ENCODE results near the gene FERMT1. TPM values are rescaled to one million over a fixed set of nuclear protein-coding genes. Genes with fewer than 3 reads are reported as not detected.

FERMT1 gene
- total and polyA plus RNA-seq, 2 donors (not counting 1 experiment from before 2014, with no cell fraction given) = not detected

DNA sequence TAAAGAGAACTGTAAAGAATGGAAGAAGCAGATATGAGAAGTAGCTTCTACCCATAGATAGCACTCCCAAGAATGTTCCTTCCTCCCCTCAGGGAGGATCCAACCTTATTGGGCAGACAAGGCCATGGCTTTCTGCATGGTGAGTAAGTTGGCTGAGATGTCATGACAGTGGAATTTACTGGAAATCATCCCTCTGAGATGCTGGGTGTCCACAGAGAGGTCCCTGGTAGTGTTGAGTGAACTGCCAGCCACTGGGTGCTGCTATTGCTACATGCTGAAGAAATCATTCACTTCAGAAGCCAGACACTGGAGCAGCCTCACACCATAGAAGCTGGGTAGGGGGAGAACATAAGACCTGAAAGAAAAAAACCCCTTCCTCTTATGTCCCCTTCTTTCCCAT is 46.4 kb upstream of the FERMT1 start:
- CTCF ChIA-PET = no interaction called here
- no peak overlapping the region for H3K4me3 Mint-ChIP-seq
- no peaks in the 10 kb centered on the region for H3K4me1 Mint-ChIP-seq
- no peaks in the 10 kb centered on the region for H3K27me3 Mint-ChIP-seq
- Histone ChIP-seq H3K36me3 (replicated peaks in 1 of 2; ENCODE audit: control extremely low read depth in 1 of 2, control insufficient read depth in 1 of 2, extremely low read depth in 1 of 2, insufficient read depth in 2 of 2, low read length in 1 of 2) (no peaks in the 10 kb centered on the region), H3K27ac (ENCODE audit: low read length in 2 of 2) (no peak overlapping the region), H3K4me2 (replicated peaks; ENCODE audit: low read depth, low read length, poor library complexity, severe bottlenecking) (no peak overlapping the region), H3K4me3 (ENCODE audit: control extremely low read depth in 1 of 5, extremely low read depth in 1 of 5, insufficient read depth in 1 of 5, low read depth in 2 of 5, low read length in 4 of 5) (no peak overlapping the region), H3K9me3 (ENCODE audit: control extremely low read depth in 1 of 3, control insufficient read depth in 2 of 3, insufficient read depth in 1 of 3, low read length in 2 of 3) (peaks cover 0 to 2% (median 0%) of the 10 kb centered on the region in 3 donors), H3K27me3 (replicated peaks in 1 of 4; ENCODE audit: control extremely low read depth in 1 of 4, control insufficient read depth in 3 of 4, insufficient read depth in 4 of 4, low read length in 3 of 4) (no peaks in the 10 kb centered on the region), H3K9ac (ENCODE audit: low read length) (no peak overlapping the region), H3K79me2 (ENCODE audit: control insufficient read depth, insufficient read depth, low read length) (no peaks in the 10 kb centered on the region), H3K4me1 (ENCODE audit: control insufficient read depth in 2 of 2, insufficient read depth in 2 of 2, low read length in 2 of 2) (no peaks in the 10 kb centered on the region), H2AFZ (ENCODE audit: insufficient read depth, low read depth, low read length, poor library complexity, severe bottlenecking) (no peak overlapping the region), H4K20me1 (ENCODE audit: control insufficient read depth, insufficient read depth, low read length, poor library complexity, severe bottlenecking) (no peaks in the 10 kb centered on the region)
- no peak for ATAC-seq (ENCODE audit: low read depth)
- H3K27ac Mint-ChIP-seq = no peak overlapping the region
- POLR2A ChIA-PET = no interaction called here
- intact Hi-C loops (cut with micrococcal nuclease) = no loop called here
- TF ChIP-seq EZH2 (IDR thresholded peaks at IDR 0.05; ENCODE audit: borderline replicate concordance, insufficient read depth, low read depth, low read length, poor library complexity, severe bottlenecking) = no peak
- TF ChIP-seq CTCF (IDR thresholded peaks at IDR 0.05) = no peak
- no peaks in the 10 kb centered on the region for H3K9me3 Mint-ChIP-seq (ENCODE audit: insufficient read depth)
- DNase-seq = no peak

GRCh38 chr20:6168204-6168603 is 45.4 kb upstream of the FERMT1 start:
- Mint-ChIP-seq H3K4me1 (no peaks in the 10 kb centered on the region), H3K9me3 (ENCODE audit: insufficient read depth) (no peaks in the 10 kb centered on the region), H3K27me3 (no peaks in the 10 kb centered on the region), H3K4me3 (no peak overlapping the region), H3K27ac (no peak overlapping the region)
- no peaks in the 10 kb centered on the region for H3K4me1 ChIP-seq (ENCODE audit: control insufficient read depth in 2 of 2, insufficient read depth in 2 of 2, low read length in 2 of 2)
- no peaks in the 10 kb centered on the region for H3K36me3 ChIP-seq (replicated peaks in 1 of 2; ENCODE audit: control extremely low read depth in 1 of 2, control insufficient read depth in 1 of 2, extremely low read depth in 1 of 2, insufficient read depth in 2 of 2, low read length in 1 of 2)
- POLR2A ChIA-PET = no interaction called here
- H3K9ac ChIP-seq (ENCODE audit: low read length) = no peak overlapping the region
- no peak for TF ChIP-seq EZH2 (IDR thresholded peaks at IDR 0.05; ENCODE audit: borderline replicate concordance, insufficient read depth, low read depth, low read length, poor library complexity, severe bottlenecking)
- TF ChIP-seq CTCF (IDR thresholded peaks at IDR 0.05) = no peak
- DNase-seq (no peak), ATAC-seq (ENCODE audit: low read depth) (no peak)
- no peak overlapping the region for H2AFZ ChIP-seq (ENCODE audit: insufficient read depth, low read depth, low read length, poor library complexity, severe bottlenecking)
- H3K9me3 ChIP-seq (ENCODE audit: control extremely low read depth in 1 of 3, control insufficient read depth in 2 of 3, insufficient read depth in 1 of 3, low read length in 2 of 3) = peaks cover 0 to 2% (median 0%) of the 10 kb centered on the region in 3 donors
- no peaks in the 10 kb centered on the region for H3K79me2 ChIP-seq (ENCODE audit: control insufficient read depth, insufficient read depth, low read length)
- CTCF ChIA-PET = no interaction called here
- H3K4me2 ChIP-seq (replicated peaks; ENCODE audit: low read depth, low read length, poor library complexity, severe bottlenecking) = no peak overlapping the region
- H3K27me3 ChIP-seq (replicated peaks in 1 of 4; ENCODE audit: control extremely low read depth in 1 of 4, control insufficient read depth in 3 of 4, insufficient read depth in 4 of 4, low read length in 3 of 4) = no peaks in the 10 kb centered on the region
- no peak overlapping the region for H3K27ac ChIP-seq (ENCODE audit: low read length in 2 of 2)
- no peaks in the 10 kb centered on the region for H4K20me1 ChIP-seq (ENCODE audit: control insufficient read depth, insufficient read depth, low read length, poor library complexity, severe bottlenecking)
- no peak overlapping the region for H3K4me3 ChIP-seq (ENCODE audit: control extremely low read depth in 1 of 5, extremely low read depth in 1 of 5, insufficient read depth in 1 of 5, low read depth in 2 of 5, low read length in 4 of 5)
- intact Hi-C loops (cut with micrococcal nuclease) = no loop called here

Data from B cell (primary cell).